Progenitor cell of endocrine pancreas (in vitro differentiated cells): ENCODE data around the gene STRIP1. TPM values are rescaled to one million over a fixed set of nuclear protein-coding genes. Genes with fewer than 3 reads are reported as not detected.
"Not testable (repeated sequence)": the region's sequence is repeated elsewhere in the genome, so short reads cannot be mapped to it uniquely, and the experiment has no call there.

ENCODE experiments used
- DNase-seq: peaks from one replicate; pipeline ENCODE4 v3.0.0; 2021; ENCODE audit warnings: low spot score; ENCODE audit not compliant: unreplicated experiment
- H3K27ac Mint-ChIP-seq: 2 replicates; pipeline ENCODE4 v1.8.0; 2021; ENCODE audit warnings: mild to moderate bottlenecking, moderate library complexity, mixed read lengths
- H3K27me3 Mint-ChIP-seq: 2 replicates; pipeline ENCODE4 v1.8.0; 2021; ENCODE audit warnings: mixed read lengths
- H3K36me3 Mint-ChIP-seq: 2 replicates; pipeline ENCODE4 v1.8.0; 2022; ENCODE audit warnings: mixed read lengths; ENCODE audit not compliant: insufficient read depth
- H3K4me1 Mint-ChIP-seq: 2 replicates; pipeline ENCODE4 v1.8.0; 2021; ENCODE audit warnings: low read depth, mixed read lengths
- H3K4me3 Mint-ChIP-seq: 2 replicates; pipeline ENCODE4 v1.8.0; 2021; ENCODE audit warnings: low read depth, mild to moderate bottlenecking, moderate library complexity, mixed read lengths
- H3K9me3 Mint-ChIP-seq: 2 replicates; pipeline ENCODE4 v1.8.0; 2021; ENCODE audit warnings: low read depth, mixed read lengths
- total RNA-seq: library from RNA; stranded (reverse); gene quantifications from 2 replicates; pipeline ENCODE4 v1.2.1, GENCODE V29; 2021
- TF ChIP-seq, protein P1 (sequence below): fragments of 200-600 bp; sonication (generic); IDR thresholded peaks from one replicate; pipeline ENCODE4 v1.5.0; 2021; ENCODE audit warnings: antibody characterized with exemption, mild to moderate bottlenecking; ENCODE audit not compliant: unreplicated experiment

The STRIP1 gene
- total RNA-seq, 1 donor from 2014 or later, result 79.1 TPM

- peaks cover 48% of the 10 kb centered on the region for H3K36me3 Mint-ChIP-seq
- no peaks in the 10 kb centered on the region for H3K4me1 Mint-ChIP-seq
- H3K27me3 Mint-ChIP-seq, result no peaks in the 10 kb centered on the region
- DNase-seq, result no peak
- H3K27ac Mint-ChIP-seq, result peak overlapping the region; percentile 68
- TF ChIP-seq, protein P1, sequence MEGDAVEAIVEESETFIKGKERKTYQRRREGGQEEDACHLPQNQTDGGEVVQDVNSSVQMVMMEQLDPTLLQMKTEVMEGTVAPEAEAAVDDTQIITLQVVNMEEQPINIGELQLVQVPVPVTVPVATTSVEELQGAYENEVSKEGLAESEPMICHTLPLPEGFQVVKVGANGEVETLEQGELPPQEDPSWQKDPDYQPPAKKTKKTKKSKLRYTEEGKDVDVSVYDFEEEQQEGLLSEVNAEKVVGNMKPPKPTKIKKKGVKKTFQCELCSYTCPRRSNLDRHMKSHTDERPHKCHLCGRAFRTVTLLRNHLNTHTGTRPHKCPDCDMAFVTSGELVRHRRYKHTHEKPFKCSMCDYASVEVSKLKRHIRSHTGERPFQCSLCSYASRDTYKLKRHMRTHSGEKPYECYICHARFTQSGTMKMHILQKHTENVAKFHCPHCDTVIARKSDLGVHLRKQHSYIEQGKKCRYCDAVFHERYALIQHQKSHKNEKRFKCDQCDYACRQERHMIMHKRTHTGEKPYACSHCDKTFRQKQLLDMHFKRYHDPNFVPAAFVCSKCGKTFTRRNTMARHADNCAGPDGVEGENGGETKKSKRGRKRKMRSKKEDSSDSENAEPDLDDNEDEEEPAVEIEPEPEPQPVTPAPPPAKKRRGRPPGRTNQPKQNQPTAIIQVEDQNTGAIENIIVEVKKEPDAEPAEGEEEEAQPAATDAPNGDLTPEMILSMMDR, result no peak
- no peak overlapping the region for H3K4me3 Mint-ChIP-seq
- H3K9me3 Mint-ChIP-seq, result no peaks in the 10 kb centered on the region
These were observed 14.7 kb upstream of the STRIP1 start for GRCh38 chr1:110019770-110020169.

DNA sequence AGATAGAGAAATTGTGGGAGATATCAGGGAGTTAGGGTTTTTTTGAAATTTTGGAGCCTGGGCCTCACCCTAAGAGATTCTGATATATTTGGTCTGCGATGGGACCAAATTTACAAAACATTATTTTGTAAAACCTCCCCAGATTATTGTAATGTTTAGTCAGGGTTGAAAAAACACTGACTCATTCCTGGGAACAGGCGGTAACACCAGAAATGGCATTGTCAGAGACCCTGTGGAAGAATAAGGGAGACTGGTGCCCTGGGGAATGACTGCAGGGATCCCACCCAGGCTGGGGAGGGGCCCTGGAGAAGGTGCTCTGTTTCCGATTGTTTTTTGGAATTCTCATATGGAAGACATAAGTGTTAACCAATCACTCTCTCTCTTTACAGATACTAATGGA is 13.1 kb upstream of the STRIP1 start:
- Mint-ChIP-seq H3K27me3 (no peaks in the 10 kb centered on the region), H3K36me3 (peaks cover 42% of the 10 kb centered on the region), H3K4me1 (no peaks in the 10 kb centered on the region), H3K4me3 (no peak overlapping the region), H3K9me3 (no peaks in the 10 kb centered on the region), H3K27ac (no peak overlapping the region)
- TF ChIP-seq, protein P1, result no peak
- DNase-seq, result no peak

- Mint-ChIP-seq H3K36me3 (peaks cover 23% of the 10 kb centered on the region), H3K4me1 (no peaks in the 10 kb centered on the region), H3K9me3 (no peaks in the 10 kb centered on the region), H3K27me3 (no peaks in the 10 kb centered on the region), H3K4me3 (no peak overlapping the region), H3K27ac (no peak overlapping the region)
- DNase-seq, result no peak
- TF ChIP-seq, protein P1, result no peak
These were observed 9.8 kb upstream of the STRIP1 start for GRCh38 chr1:110024613-110025012.

DNA sequence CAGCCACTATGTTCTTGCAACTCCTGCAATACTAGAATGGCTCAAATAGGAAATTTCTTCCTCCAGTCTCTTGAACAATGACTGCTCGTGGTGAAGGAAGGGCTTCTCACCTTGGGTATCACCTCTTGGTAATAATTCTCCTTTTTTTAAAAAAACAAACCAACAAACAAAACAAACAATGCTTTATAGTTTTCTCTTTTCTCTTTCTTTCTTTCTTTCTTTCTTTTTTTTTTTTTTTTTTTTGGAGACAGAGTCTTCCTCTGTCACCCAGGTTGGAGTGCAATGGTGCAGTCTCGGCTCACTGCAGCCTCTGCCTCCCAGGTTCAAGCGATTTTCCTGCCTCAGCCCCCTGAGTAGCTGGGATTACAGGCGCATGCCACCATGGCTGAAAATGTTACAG is 3.7 kb upstream of the STRIP1 start:
- H3K36me3 Mint-ChIP-seq, DNase-seq, H3K4me3 Mint-ChIP-seq, H3K9me3 Mint-ChIP-seq, H3K27me3 Mint-ChIP-seq: not testable (repeated sequence)
- Mint-ChIP-seq H3K4me1 (peaks cover 18% of the 10 kb centered on the region), H3K27ac (peak overlapping the region; percentile 85)

DNA sequence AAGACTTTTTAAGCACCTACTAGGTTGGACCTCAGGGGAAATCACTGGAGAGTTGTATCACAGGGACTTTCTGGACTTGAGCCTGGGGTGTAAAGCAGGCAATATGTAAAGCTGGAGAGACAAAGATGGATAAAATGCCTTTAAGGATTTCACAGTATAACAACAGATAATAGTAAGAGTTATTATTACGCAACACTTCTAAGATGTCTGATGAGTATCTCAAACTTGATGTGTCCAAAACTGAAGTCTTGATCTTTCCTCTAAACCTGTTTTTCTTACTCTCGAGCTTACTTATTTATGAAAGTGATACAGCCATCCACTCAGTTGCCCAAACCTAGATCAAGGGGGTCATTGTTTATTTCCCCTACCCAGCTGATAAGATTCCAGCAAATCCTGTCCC is 2.1 kb upstream of the STRIP1 start:
- H3K36me3 Mint-ChIP-seq, result no peaks in the 10 kb centered on the region
- H3K4me1 Mint-ChIP-seq, result peaks cover 21% of the 10 kb centered on the region
- no peaks in the 10 kb centered on the region for H3K27me3 Mint-ChIP-seq
- TF ChIP-seq, protein P1, result no peak
- no peak overlapping the region for H3K4me3 Mint-ChIP-seq
- no peak overlapping the region for H3K27ac Mint-ChIP-seq
- no peaks in the 10 kb centered on the region for H3K9me3 Mint-ChIP-seq
- DNase-seq, result no peak

DNA sequence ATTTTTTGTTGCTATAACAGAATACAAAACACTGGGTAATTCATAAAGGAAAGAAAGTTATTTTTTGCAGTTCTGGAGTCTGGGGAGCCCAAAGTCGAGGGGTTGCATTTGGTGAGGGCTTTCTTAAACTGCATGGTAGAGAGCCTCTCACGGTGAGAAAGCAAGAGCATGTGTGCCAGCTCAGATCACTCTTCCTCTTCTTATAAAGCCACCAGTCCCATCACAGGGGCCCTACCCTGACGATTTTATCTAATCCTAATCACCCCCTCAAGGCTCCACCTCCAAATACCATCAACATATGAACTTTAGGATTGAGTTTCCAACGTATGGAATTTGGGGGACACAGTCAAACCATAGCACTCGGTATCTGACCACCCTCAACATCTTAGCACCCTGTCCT is 1.0 kb upstream of the STRIP1 start:
- Mint-ChIP-seq H3K27me3 (no peaks in the 10 kb centered on the region), H3K4me3 (no peak overlapping the region), H3K36me3 (peaks cover 4% of the 10 kb centered on the region), H3K4me1 (peaks cover 21% of the 10 kb centered on the region), H3K9me3 (no peaks in the 10 kb centered on the region), H3K27ac (no peak overlapping the region)
- TF ChIP-seq, protein P1, result no peak
- DNase-seq, result no peak
